ENCODE data around the gene PTPRM.

Gene PTPRM

GRCh38 chr18:8409151-8409550 is 842.0 kb downstream of the PTPRM start:
- no peak for TF ChIP-seq CTCF (IDR thresholded peaks at IDR 0.05)
- H3K4me3 ChIP-seq (ENCODE audit: low read depth in 1 of 2, low read length in 1 of 2), result no peak overlapping the region
- no peaks in the 10 kb centered on the region for H3K36me3 ChIP-seq
- no peaks in the 10 kb centered on the region for H3K27me3 ChIP-seq
- H3K27ac ChIP-seq, result no peak overlapping the region
- no peaks in the 10 kb centered on the region for H3K9me3 ChIP-seq
- H3K4me1 ChIP-seq (ENCODE audit: control insufficient read depth in 1 of 2, insufficient read depth in 1 of 2, low read depth in 1 of 2, low read length in 1 of 2), result no peaks in the 10 kb centered on the region

GRCh38 chr18:8411492-8411891 is 844.4 kb downstream of the PTPRM start:
- no peak for TF ChIP-seq CTCF (IDR thresholded peaks at IDR 0.05)
- H3K27me3 ChIP-seq, result no peaks in the 10 kb centered on the region
- H3K36me3 ChIP-seq, result no peaks in the 10 kb centered on the region
- H3K9me3 ChIP-seq, result no peaks in the 10 kb centered on the region
- H3K27ac ChIP-seq, result no peak overlapping the region
- no peak overlapping the region for H3K4me3 ChIP-seq (ENCODE audit: low read depth in 1 of 2, low read length in 1 of 2)
- no peaks in the 10 kb centered on the region for H3K4me1 ChIP-seq (ENCODE audit: control insufficient read depth in 1 of 2, insufficient read depth in 1 of 2, low read depth in 1 of 2, low read length in 1 of 2)

- no peak overlapping the region for H3K27ac ChIP-seq
- no peaks in the 10 kb centered on the region for H3K9me3 ChIP-seq
- TF ChIP-seq CTCF (IDR thresholded peaks at IDR 0.05), result no peak
- H3K27me3 ChIP-seq, result no peaks in the 10 kb centered on the region
- H3K36me3 ChIP-seq, result no peaks in the 10 kb centered on the region
- H3K4me1 ChIP-seq (ENCODE audit: control insufficient read depth in 1 of 2, insufficient read depth in 1 of 2, low read depth in 1 of 2, low read length in 1 of 2), result no peaks in the 10 kb centered on the region
- no peak overlapping the region for H3K4me3 ChIP-seq (ENCODE audit: low read depth in 1 of 2, low read length in 1 of 2)
These were observed 845.0 kb downstream of the PTPRM start for GRCh38 chr18:8412117-8412516.

- no peaks in the 10 kb centered on the region for H3K9me3 ChIP-seq
- H3K27me3 ChIP-seq, result no peaks in the 10 kb centered on the region
- no peak for TF ChIP-seq CTCF (IDR thresholded peaks at IDR 0.05)
- no peak overlapping the region for H3K27ac ChIP-seq
- H3K4me1 ChIP-seq (ENCODE audit: control insufficient read depth in 1 of 2, insufficient read depth in 1 of 2, low read depth in 1 of 2, low read length in 1 of 2), result no peaks in the 10 kb centered on the region
- no peak overlapping the region for H3K4me3 ChIP-seq (ENCODE audit: low read depth in 1 of 2, low read length in 1 of 2)
- no peaks in the 10 kb centered on the region for H3K36me3 ChIP-seq
These were observed 846.1 kb downstream of the PTPRM start for GRCh38 chr18:8413189-8413588.

GRCh38 chr18:8413751-8414150 is 846.6 kb downstream of the PTPRM start:
- H3K9me3 ChIP-seq, result no peaks in the 10 kb centered on the region

More at GRCh38 chr18:8413751-8414150, 846.6 kb downstream of the PTPRM start:
- no peak for TF ChIP-seq CTCF (IDR thresholded peaks at IDR 0.05)
- Histone ChIP-seq H3K36me3 (no peaks in the 10 kb centered on the region), H3K27me3 (no peaks in the 10 kb centered on the region), H3K4me3 (ENCODE audit: low read depth in 1 of 2, low read length in 1 of 2) (no peak overlapping the region), H3K27ac (no peak overlapping the region), H3K4me1 (ENCODE audit: control insufficient read depth in 1 of 2, insufficient read depth in 1 of 2, low read depth in 1 of 2, low read length in 1 of 2) (no peaks in the 10 kb centered on the region)

Data from neutrophil (primary cell).